Embryonic facial prominence (tissue), 1 donor: ENCODE measurements around the gene FAM9C.
"Not testable (repeated sequence)": the region's sequence is repeated elsewhere in the genome, so short reads cannot be mapped to it uniquely, and the experiment has no call there.

Experiments used
- DNase-seq: peaks from one replicate; pipeline ENCODE4 v3.0.0-alpha.2; 2016; ENCODE audit errors: extremely low spot score

FAM9C gene

GRCh38 chrX:13044441-13044840 lies at the start of gene FAM9C:
Gene FAM9C, minus strand, starts transcription at chrX:13044620. Its CDS starts 831 bp downstream, at chrX:13043789.
- no peak for DNase-seq

GRCh38 chrX:13093529-13094140 lies 49.2 kb upstream of the FAM9C start:
- DNase-seq = no peak

GRCh38 chrX:13092455-13092941 lies 48.1 kb upstream of the FAM9C start:
- no peak for DNase-seq

GRCh38 chrX:13091111-13091765 lies 46.8 kb upstream of the FAM9C start:
- no peak for DNase-seq

- DNase-seq = no peak
These were observed 46.1 kb upstream of the FAM9C start for GRCh38 chrX:13090339-13091110.

- DNase-seq = no peak
These were observed 45.6 kb upstream of the FAM9C start for GRCh38 chrX:13090027-13090338.

- DNase-seq = no peak
These were observed 43.7 kb upstream of the FAM9C start for GRCh38 chrX:13088156-13088487.

GRCh38 chrX:13087322-13088155 lies 43.1 kb upstream of the FAM9C start:
- DNase-seq = no peak

- not testable (repeated sequence) for DNase-seq
These were observed 42.4 kb upstream of the FAM9C start for GRCh38 chrX:13086793-13087321.

- no peak for DNase-seq
These were observed 41.7 kb upstream of the FAM9C start for GRCh38 chrX:13086076-13086475.

GRCh38 chrX:13085526-13085925 lies 41.1 kb upstream of the FAM9C start:
- DNase-seq = no peak

- no peak for DNase-seq
These were observed 40.2 kb upstream of the FAM9C start for GRCh38 chrX:13084611-13085010.

GRCh38 chrX:13083755-13084326 lies 39.4 kb upstream of the FAM9C start:
- not testable (repeated sequence) for DNase-seq

- DNase-seq = no peak
These were observed 38.0 kb upstream of the FAM9C start for GRCh38 chrX:13082206-13083065.

- no peak for DNase-seq
These were observed 37.2 kb upstream of the FAM9C start for GRCh38 chrX:13081395-13082205.

GRCh38 chrX:13080128-13080795 lies 35.8 kb upstream of the FAM9C start:
- DNase-seq = no peak

GRCh38 chrX:13078739-13079444 lies 34.5 kb upstream of the FAM9C start:
- DNase-seq = no peak

GRCh38 chrX:13077168-13077567 lies 32.7 kb upstream of the FAM9C start:
- no peak for DNase-seq
